Measurements from ENCODE around the gene ETV1.

Gene ETV1

DNA sequence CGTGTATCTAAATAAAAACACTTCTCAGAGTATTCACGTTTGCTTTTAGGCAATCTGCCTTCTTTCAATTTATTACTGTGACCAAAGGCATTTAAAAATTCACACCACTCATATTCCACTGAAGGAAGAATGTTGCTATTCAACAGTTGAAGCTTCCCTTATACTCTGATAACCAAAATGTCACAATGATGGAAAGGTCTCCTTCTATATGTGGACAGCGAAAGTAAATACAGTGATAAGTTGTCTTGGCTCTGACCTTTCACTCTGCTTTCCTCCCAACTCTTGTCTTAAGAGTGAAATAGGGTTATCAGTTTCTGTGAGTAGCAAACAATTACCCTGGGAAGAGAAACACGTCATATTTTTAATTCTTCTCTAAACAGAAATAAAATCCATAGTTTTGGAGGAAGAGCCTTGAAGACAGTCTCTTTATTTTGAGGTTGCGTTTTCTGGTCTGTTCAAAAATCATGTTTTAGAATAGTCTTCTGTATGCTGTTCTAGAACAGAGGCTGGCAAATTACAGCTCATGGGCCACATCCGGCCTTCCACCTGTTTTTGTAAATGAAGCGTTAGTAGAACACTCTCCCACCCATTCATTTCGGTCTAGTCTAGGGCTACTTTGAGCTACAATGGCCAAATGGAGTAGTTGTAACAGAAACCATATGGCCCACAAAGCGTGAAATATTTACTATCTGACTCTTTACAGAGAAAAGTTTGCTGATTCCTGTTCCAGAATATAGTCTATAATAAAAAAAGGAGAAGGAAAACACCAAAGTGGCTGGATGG is 41.3 kb downstream of the ETV1 start:
- no peaks in the 10 kb centered on the region for H3K9me3 ChIP-seq

DNA sequence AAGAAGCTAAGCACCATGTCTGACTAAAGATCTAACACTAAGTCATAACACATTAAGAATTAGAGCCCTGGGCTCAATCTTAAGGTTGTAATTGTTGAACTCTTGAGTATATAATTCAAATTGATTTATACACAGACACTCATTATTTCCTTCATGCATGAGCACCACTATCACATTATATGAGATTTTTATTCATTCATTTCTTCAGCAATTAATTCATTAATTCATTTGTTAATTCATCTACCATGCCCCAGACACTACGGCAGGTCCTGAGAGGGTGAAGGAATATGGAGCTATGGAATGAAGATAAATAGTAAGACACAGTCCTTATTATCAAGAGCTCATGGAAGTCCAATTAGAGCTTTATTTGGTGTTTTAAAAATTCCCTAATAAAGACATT is 41.9 kb downstream of the ETV1 start:
- Histone ChIP-seq H3K36me3 (no peaks in the 10 kb centered on the region), H3K4me3 (no peak overlapping the region), H3K9me3 (no peaks in the 10 kb centered on the region), H3K27ac (no peak overlapping the region), H3K27me3 (no peaks in the 10 kb centered on the region), H3K4me1 (no peaks in the 10 kb centered on the region)
- intact Hi-C loops (cut with DNase I; ENCODE audit: low total_unique reads), result no loop called here
- no peak for DNase-seq
- TF ChIP-seq, protein P1, sequence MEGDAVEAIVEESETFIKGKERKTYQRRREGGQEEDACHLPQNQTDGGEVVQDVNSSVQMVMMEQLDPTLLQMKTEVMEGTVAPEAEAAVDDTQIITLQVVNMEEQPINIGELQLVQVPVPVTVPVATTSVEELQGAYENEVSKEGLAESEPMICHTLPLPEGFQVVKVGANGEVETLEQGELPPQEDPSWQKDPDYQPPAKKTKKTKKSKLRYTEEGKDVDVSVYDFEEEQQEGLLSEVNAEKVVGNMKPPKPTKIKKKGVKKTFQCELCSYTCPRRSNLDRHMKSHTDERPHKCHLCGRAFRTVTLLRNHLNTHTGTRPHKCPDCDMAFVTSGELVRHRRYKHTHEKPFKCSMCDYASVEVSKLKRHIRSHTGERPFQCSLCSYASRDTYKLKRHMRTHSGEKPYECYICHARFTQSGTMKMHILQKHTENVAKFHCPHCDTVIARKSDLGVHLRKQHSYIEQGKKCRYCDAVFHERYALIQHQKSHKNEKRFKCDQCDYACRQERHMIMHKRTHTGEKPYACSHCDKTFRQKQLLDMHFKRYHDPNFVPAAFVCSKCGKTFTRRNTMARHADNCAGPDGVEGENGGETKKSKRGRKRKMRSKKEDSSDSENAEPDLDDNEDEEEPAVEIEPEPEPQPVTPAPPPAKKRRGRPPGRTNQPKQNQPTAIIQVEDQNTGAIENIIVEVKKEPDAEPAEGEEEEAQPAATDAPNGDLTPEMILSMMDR (IDR thresholded peaks at IDR 0.05), result no peak

More for the DNA sequence above, 41.3 kb downstream of the ETV1 start:
- intact Hi-C loops (cut with DNase I; ENCODE audit: low total_unique reads), result no loop called here
- Histone ChIP-seq H3K4me1 (no peaks in the 10 kb centered on the region), H3K4me3 (no peak overlapping the region), H3K27me3 (no peaks in the 10 kb centered on the region), H3K27ac (no peak overlapping the region), H3K36me3 (no peaks in the 10 kb centered on the region)
- TF ChIP-seq, protein P1 (IDR thresholded peaks at IDR 0.05), result no peak
- DNase-seq, result no peak

DNA sequence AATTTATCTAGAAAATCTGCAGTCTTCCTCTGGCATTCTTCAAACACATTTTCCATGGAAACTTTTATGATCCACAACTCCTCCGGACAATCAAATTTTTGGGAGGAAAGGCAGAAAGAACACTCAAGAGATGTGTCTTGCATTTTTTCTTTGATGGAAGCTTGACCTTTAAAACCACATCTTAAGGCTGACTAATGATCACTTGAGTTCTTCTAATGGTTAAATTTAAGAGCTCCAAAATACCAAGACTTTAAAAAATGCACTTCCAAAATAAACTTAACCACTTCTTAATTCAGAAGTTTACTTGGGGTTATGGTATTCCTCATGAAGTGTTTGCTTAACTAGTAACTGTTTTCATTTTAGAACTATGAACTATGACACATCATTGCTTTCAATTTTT is 43.3 kb downstream of the ETV1 start:
- TF ChIP-seq, protein P1 (IDR thresholded peaks at IDR 0.05), result no peak
- Histone ChIP-seq H3K4me3 (no peak overlapping the region), H3K27me3 (no peaks in the 10 kb centered on the region), H3K4me1 (no peaks in the 10 kb centered on the region), H3K27ac (no peak overlapping the region), H3K36me3 (no peaks in the 10 kb centered on the region), H3K9me3 (no peaks in the 10 kb centered on the region)
- no peak for DNase-seq
- intact Hi-C loops (cut with DNase I; ENCODE audit: low total_unique reads), result no loop called here

DNA sequence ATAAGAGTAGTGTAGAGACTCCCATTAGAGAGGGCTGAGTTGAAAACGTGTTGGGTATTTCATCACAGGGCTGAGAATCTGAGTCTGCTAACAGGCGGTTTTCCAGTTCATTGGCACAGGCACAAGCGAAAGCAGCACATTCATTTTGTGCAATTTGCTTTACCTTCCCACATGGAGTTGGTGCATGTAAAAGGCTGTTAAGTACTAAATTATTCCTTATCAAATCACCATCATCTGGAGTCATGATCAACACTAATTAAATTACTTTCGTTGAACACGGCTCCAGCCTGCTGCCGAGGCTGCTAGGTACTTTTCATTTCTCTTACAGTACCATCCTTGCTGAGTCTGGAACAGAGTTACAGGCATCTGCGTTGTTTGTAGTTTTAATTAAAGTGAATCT is 43.8 kb downstream of the ETV1 start:
- Histone ChIP-seq H3K36me3 (no peaks in the 10 kb centered on the region), H3K27ac (no peak overlapping the region), H3K27me3 (no peaks in the 10 kb centered on the region), H3K4me3 (no peak overlapping the region), H3K4me1 (no peaks in the 10 kb centered on the region), H3K9me3 (no peaks in the 10 kb centered on the region)
- TF ChIP-seq, protein P1 (IDR thresholded peaks at IDR 0.05), result no peak
- intact Hi-C loops (cut with DNase I; ENCODE audit: low total_unique reads), result no loop called here
- no peak for DNase-seq

GRCh38 chr7:13933536-13933935 is 55.9 kb downstream of the ETV1 start:
- H3K27ac ChIP-seq, result no peak overlapping the region
- peaks cover 0 to 13% (median 0%) of the 10 kb centered on the region in 3 donors for H3K36me3 ChIP-seq
- intact Hi-C loops (cut with DNase I; ENCODE audit: low total_unique reads), result no loop called here

More at GRCh38 chr7:13933536-13933935, 55.9 kb downstream of the ETV1 start:
- Histone ChIP-seq H3K27me3 (no peaks in the 10 kb centered on the region), H3K4me1 (peaks cover 0 to 4% (median 0%) of the 10 kb centered on the region in 4 donors), H3K9me3 (no peaks in the 10 kb centered on the region), H3K4me3 (no peak overlapping the region)
- TF ChIP-seq, protein P1 (IDR thresholded peaks at IDR 0.05), result no peak
- DNase-seq, result no peak
